CD8-positive, alpha-beta memory T cell (primary cell): ENCODE measurements around the gene SEBOX. TPM values are rescaled to one million over a fixed set of nuclear protein-coding genes. Genes with fewer than 3 reads are reported as not detected.

ENCODE experiments used
- CTCF ChIA-PET: fragments of 350-600 bp; sonication (Branson Sonifier 250); formaldehyde crosslinking; loops from one replicate; lab custom pipeline; 2021; ENCODE audit warnings: antibody characterized with exemption; lab: Charles Lee
- POLR2A ChIA-PET: fragments of 350-600 bp; sonication (Branson Sonifier 250); formaldehyde crosslinking; loops from one replicate; lab custom pipeline; 2021; ENCODE audit warnings: antibody characterized with exemption; lab: Charles Lee
- DNase-seq, 5 donors: peaks; one replicate each; pipeline versions ENCODE4 v3.0.0 to v3.0.0-alpha.2; 2020 to 2022; ENCODE audit warnings: mixed read lengths in 1 of 5
- H3K27ac ChIP-seq: one replicate; pipeline ENCODE4 v1.7.0; 2013; ENCODE audit warnings: low read depth, mild to moderate bottlenecking, low read length, moderate library complexity
- H3K27me3 ChIP-seq: 2 replicates; pipeline ENCODE4 v1.7.0; 2013; ENCODE audit warnings: low read length, mild to moderate bottlenecking; ENCODE audit not compliant: insufficient read depth, poor library complexity, severe bottlenecking
- H3K36me3 ChIP-seq: 2 replicates; pipeline ENCODE4 v1.7.0; 2013; ENCODE audit warnings: mild to moderate bottlenecking, low read length, moderate library complexity; ENCODE audit not compliant: insufficient read depth
- H3K4me1 ChIP-seq: 2 replicates; pipeline ENCODE4 v1.7.0; 2013; ENCODE audit warnings: mild to moderate bottlenecking, low read length, moderate library complexity; ENCODE audit not compliant: insufficient read depth
- H3K4me3 ChIP-seq: 2 replicates; pipeline ENCODE4 v1.7.0; 2013; ENCODE audit warnings: mild to moderate bottlenecking, low read length
- H3K9me3 ChIP-seq: 2 replicates; pipeline ENCODE4 v1.7.0; 2013; ENCODE audit warnings: mild to moderate bottlenecking, low read length
- H3K27ac Mint-ChIP-seq, 8 donors: one replicate each; pipeline ENCODE4 v1.8.0; 2020 to 2021; ENCODE audit warnings: mixed read lengths in 8 of 8, mild to moderate bottlenecking in 6 of 8, inconsistent platforms in 3 of 8, moderate library complexity in 3 of 8
- H3K27me3 Mint-ChIP-seq, 2 donors: one replicate each; pipeline ENCODE4 v1.8.0; 2020 to 2021; ENCODE audit warnings: mixed read lengths in 2 of 2, mild to moderate bottlenecking in 1 of 2, moderate library complexity in 1 of 2
- H3K36me3 Mint-ChIP-seq, 3 donors: one replicate each; pipeline ENCODE4 v1.8.0; 2020 to 2021; ENCODE audit warnings: mixed read lengths in 3 of 3, inconsistent platforms in 1 of 3, mild to moderate bottlenecking in 1 of 3
- H3K4me1 Mint-ChIP-seq, 3 donors: one replicate each; pipeline ENCODE4 v1.8.0; 2020 to 2021; ENCODE audit warnings: mixed read lengths in 3 of 3, inconsistent platforms in 1 of 3, mild to moderate bottlenecking in 1 of 3
- H3K4me3 Mint-ChIP-seq, 7 donors: one replicate each; pipeline ENCODE4 v1.8.0; 2020 to 2021; ENCODE audit warnings: mixed read lengths in 7 of 7, mild to moderate bottlenecking in 6 of 7, moderate library complexity in 4 of 7, inconsistent platforms in 2 of 7
- H3K9me3 Mint-ChIP-seq, 5 donors: one replicate each; pipeline ENCODE4 v1.8.0; 2020 to 2022; ENCODE audit warnings: mixed read lengths in 5 of 5, mild to moderate bottlenecking in 3 of 5, moderate library complexity in 2 of 5, inconsistent platforms in 1 of 5
- polyA plus RNA-seq: library from polyadenylated mRNA; unstranded; fragments of 300-500 nt; fragmentation: Illumina TruSeq; gene quantifications from one replicate; pipeline ENCODE4 v1.2.3, GENCODE V29; 2021
- total RNA-seq, 2 experiments: library from RNA; stranded (reverse); gene quantifications; one replicate each; pipeline ENCODE4 v1.2.3, GENCODE V29; 2021

Gene SEBOX
- total and polyA plus RNA-seq, 3 experiments from 2014 or later: not detected

DNA sequence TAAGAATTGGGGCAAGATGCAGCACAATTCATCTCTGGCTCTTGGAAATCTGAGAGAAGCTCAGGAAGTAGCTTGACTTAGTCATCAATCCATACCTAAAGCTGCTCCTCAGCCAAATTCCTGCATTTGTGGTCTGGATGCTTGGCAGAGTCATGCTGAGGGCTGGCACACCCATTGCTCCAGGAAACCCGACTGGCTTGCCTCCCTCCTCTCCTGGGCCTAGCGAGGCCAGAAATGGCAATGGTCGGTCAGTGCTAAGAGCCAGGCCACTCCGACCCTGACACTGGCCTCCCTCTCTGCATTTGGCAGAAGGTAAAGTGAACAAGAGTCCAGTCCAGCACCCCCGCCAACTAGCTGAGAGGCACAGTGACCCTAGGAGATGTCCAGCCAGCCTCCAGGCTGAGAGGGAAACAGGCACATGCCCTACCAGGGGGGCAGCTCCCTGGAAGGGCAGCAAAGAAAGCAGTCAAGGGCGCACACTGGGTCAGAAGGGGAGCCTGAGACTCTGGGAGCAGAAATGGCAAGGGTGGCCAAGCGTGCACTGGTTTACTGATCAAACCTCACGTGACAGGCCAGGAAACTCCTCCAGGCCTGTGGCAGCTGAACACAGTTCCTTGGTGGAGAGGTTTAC lies 17.6 kb downstream of the SEBOX start:
- H3K27ac Mint-ChIP-seq: peak overlapping the region in 1 of 8 donors; percentile 1
- no peak overlapping the region for H3K27ac ChIP-seq
- ChIA-PET CTCF (interaction anchor here (1.1 kb wide), 1 partner anchor 12 kb away, joined by 3 read pairs; the partner anchor contains the start of genes IFT20 and TNFAIP1), POLR2A (no interaction called here)
- no peaks in the 10 kb centered on the region for H3K27me3 ChIP-seq
- no peaks in the 10 kb centered on the region for H3K27me3 Mint-ChIP-seq
- H3K4me1 ChIP-seq: no peaks in the 10 kb centered on the region
- H3K4me3 Mint-ChIP-seq: no peak overlapping the region
- H3K36me3 Mint-ChIP-seq: peaks cover 3 to 92% (median 17%) of the 10 kb centered on the region in 3 donors
- DNase-seq: no peak
- H3K4me3 ChIP-seq: no peak overlapping the region
- no peaks in the 10 kb centered on the region for H3K4me1 Mint-ChIP-seq
- no peaks in the 10 kb centered on the region for H3K9me3 ChIP-seq
- H3K9me3 Mint-ChIP-seq: no peaks in the 10 kb centered on the region
- peaks cover 53% of the 10 kb centered on the region for H3K36me3 ChIP-seq

DNA sequence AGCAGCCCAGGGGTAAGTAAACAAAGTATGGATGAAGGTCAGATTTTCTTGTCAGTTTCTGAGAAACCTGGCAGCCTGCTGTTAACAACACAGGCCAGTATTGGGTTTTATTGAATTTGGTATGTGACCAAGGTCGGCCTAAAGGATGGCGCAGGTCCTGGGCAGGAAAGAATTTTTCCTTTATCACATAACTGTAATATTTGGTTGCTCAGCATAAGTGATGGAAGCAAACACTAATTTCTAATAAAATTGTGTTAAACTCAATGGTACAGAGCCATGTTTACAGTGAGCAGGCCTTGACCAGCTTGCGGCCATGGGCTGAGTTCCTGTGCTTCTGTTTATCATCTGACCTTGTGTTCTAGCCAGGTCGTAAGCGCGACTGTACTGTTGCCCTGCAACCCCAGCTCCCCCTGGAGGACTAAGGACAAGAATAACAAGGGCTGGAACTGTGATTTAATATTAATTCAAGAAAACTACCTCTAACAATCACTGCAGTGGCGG lies 18.2 kb downstream of the SEBOX start:
- H3K27me3 Mint-ChIP-seq: no peaks in the 10 kb centered on the region
- H3K4me1 Mint-ChIP-seq: no peaks in the 10 kb centered on the region
- no peaks in the 10 kb centered on the region for H3K9me3 ChIP-seq
- no peaks in the 10 kb centered on the region for H3K27me3 ChIP-seq
- no peaks in the 10 kb centered on the region for H3K4me1 ChIP-seq
- ChIA-PET CTCF (interaction anchor here (1.1 kb wide), 1 partner anchor 11 kb away, joined by 3 read pairs; the partner anchor contains the start of genes IFT20 and TNFAIP1), POLR2A (no interaction called here)
- no peak for DNase-seq
- no peak overlapping the region for H3K4me3 Mint-ChIP-seq
- no peaks in the 10 kb centered on the region for H3K9me3 Mint-ChIP-seq
- H3K27ac ChIP-seq: no peak overlapping the region
- H3K4me3 ChIP-seq: no peak overlapping the region
- H3K36me3 Mint-ChIP-seq: peaks cover under 1 to 92% (median 15%) of the 10 kb centered on the region in 3 donors
- H3K27ac Mint-ChIP-seq: no peak overlapping the region
- peaks cover 57% of the 10 kb centered on the region for H3K36me3 ChIP-seq

DNA sequence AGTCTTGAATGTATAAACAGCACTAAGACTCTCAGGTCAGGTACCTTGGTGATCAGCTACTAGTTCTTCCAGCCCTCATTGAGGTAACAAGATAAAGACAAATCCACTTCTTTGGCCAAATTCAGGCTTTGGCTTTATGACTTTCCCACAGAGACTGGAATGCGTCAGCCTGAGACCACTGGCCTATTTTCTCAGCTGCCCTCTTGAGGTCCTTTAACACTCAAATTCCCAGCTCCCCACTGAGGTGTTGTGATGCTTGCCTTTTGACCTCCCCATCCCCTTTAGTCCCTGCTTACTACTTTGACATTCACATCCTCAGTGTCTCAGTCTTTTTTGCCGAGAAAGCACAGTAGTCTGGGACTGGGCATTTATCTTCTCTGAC lies 18.8 kb downstream of the SEBOX start:
- CTCF ChIA-PET: no interaction called here

DNA sequence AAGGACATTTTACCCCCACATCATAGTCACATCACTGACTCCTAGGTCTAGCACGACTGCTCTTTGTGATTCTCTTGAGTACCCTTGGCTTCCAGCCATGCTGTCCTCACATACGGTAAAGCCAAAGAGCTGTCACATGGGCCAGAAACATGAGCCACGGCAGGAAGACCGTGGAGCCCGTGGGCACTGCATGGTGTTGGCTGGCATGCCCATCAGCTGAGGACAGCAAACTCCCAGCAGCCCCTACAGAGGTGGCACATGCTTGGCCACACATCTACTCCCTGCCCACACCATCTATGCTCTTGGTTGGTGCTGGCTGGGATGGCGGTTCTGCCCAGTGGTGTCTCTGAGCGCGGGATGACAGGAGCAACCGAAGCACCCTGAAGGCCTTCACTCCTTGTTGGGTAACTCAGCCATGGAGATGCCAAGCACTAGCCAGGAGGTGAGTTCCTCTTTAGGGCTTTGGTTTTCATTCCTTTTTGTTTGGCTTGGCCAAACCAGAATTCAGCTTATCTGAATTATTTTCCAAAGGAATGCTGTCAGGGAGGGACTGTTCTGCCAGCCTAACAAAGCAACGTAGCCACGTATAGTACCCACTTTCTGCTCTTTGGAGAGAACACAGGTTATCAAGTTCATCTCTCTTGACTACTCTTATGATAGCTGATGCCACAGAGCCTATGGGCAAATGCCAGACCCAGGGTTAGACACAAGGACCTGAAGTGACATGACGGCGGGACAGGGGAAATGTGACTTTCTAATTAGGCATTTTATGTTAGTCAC lies 19.4 kb downstream of the SEBOX start:
- no peaks in the 10 kb centered on the region for H3K9me3 ChIP-seq
- H3K4me1 ChIP-seq: no peaks in the 10 kb centered on the region
- H3K36me3 ChIP-seq: peaks cover 49% of the 10 kb centered on the region
- no peaks in the 10 kb centered on the region for H3K27me3 ChIP-seq
- ChIA-PET CTCF (interaction anchor here (1.4 kb wide), 1 partner anchor 10 kb away, joined by 4 read pairs; the partner anchor contains the start of genes IFT20 and TNFAIP1), POLR2A (no interaction called here)
- Mint-ChIP-seq H3K27me3 (no peaks in the 10 kb centered on the region), H3K36me3 (peaks cover 0 to 92% (median 7%) of the 10 kb centered on the region in 3 donors), H3K27ac (peak overlapping the region in 1 of 8 donors; percentile 21), H3K9me3 (no peaks in the 10 kb centered on the region), H3K4me3 (no peak overlapping the region), H3K4me1 (no peaks in the 10 kb centered on the region)
- no peak for DNase-seq
- no peak overlapping the region for H3K27ac ChIP-seq
- H3K4me3 ChIP-seq: no peak overlapping the region

More for the DNA sequence above, 18.8 kb downstream of the SEBOX start:
- H3K4me1 Mint-ChIP-seq: no peaks in the 10 kb centered on the region
- no peaks in the 10 kb centered on the region for H3K27me3 ChIP-seq
- H3K9me3 Mint-ChIP-seq: no peaks in the 10 kb centered on the region
- H3K36me3 Mint-ChIP-seq: peaks cover 0 to 92% (median 11%) of the 10 kb centered on the region in 3 donors
- no peaks in the 10 kb centered on the region for H3K9me3 ChIP-seq
- no peak overlapping the region for H3K27ac ChIP-seq
- POLR2A ChIA-PET: no interaction called here
- no peaks in the 10 kb centered on the region for H3K27me3 Mint-ChIP-seq
- DNase-seq: no peak
- H3K36me3 ChIP-seq: peaks cover 55% of the 10 kb centered on the region
- no peak overlapping the region for H3K4me3 ChIP-seq
- no peak overlapping the region for H3K4me3 Mint-ChIP-seq
- no peaks in the 10 kb centered on the region for H3K4me1 ChIP-seq
- peak overlapping the region in 1 of 8 donors; percentile 21 for H3K27ac Mint-ChIP-seq

DNA sequence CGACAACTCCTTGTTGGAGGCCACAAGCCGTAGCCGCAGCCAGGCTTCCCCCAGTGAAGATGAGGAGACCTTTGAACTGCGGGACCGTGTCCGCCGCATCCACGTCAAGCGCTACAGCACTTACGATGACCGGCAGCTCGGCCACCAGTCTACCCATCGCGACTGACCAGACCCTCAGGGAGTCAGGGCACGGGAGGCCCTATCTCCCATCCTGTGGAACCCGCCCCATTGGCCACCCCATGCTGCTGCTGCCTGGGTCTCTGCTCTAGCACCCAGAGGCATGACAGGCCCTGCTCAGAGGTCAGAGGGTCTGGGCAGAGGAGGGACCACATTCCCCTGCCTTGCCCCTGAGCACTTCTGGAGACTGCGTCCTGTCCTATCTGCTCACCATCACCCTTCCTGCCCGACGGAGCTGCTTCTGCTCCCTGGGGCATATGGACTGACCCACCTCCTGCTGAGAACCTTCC lies 20.5 kb downstream of the SEBOX start:
- no peaks in the 10 kb centered on the region for H3K27me3 ChIP-seq
- POLR2A ChIA-PET: no interaction called here
- no peaks in the 10 kb centered on the region for H3K4me1 ChIP-seq
- no peaks in the 10 kb centered on the region for H3K9me3 Mint-ChIP-seq
- H3K4me3 Mint-ChIP-seq: no peak overlapping the region
- no peak overlapping the region for H3K27ac ChIP-seq
- no peak overlapping the region for H3K4me3 ChIP-seq
- CTCF ChIA-PET: interaction anchor here (1.4 kb wide), 1 partner anchor 9 kb away, joined by 4 read pairs; the partner anchor contains the start of genes IFT20 and TNFAIP1
- no peak for DNase-seq
- no peaks in the 10 kb centered on the region for H3K27me3 Mint-ChIP-seq
- H3K4me1 Mint-ChIP-seq: no peaks in the 10 kb centered on the region
- peaks cover 0 to 93% (median 7%) of the 10 kb centered on the region in 3 donors for H3K36me3 Mint-ChIP-seq
- H3K36me3 ChIP-seq: peaks cover 39% of the 10 kb centered on the region
- no peak overlapping the region for H3K27ac Mint-ChIP-seq
- H3K9me3 ChIP-seq: no peaks in the 10 kb centered on the region

DNA sequence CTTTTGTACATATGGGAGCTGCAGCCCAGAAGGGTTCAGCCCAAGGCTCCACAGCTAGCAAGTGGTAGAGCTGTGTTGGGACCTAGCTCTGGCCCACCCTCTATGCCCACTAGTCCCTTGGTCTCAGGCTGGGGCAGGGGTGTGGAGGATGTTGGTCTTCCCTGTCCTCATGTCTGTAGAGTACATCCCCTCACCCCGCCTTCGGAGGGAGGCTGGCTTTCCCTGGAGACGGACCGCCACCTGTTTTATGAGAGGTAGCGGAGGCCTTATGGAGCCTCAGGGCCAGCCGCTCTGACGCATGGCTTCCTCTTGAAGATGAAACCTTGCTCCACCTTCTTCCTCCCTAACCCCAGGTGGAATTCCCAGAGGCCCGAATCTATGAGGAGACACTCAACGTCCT lies 21.0 kb downstream of the SEBOX start:
- H3K9me3 Mint-ChIP-seq: no peaks in the 10 kb centered on the region
- H3K27ac Mint-ChIP-seq: peak overlapping the region in 1 of 8 donors; percentile 42
- peaks cover 0 to 94% (median 7%) of the 10 kb centered on the region in 3 donors for H3K36me3 Mint-ChIP-seq
- H3K36me3 ChIP-seq: peaks cover 38% of the 10 kb centered on the region
- POLR2A ChIA-PET: no interaction called here
- CTCF ChIA-PET: no interaction called here
- no peaks in the 10 kb centered on the region for H3K27me3 Mint-ChIP-seq
- H3K9me3 ChIP-seq: no peaks in the 10 kb centered on the region
- H3K4me1 ChIP-seq: no peaks in the 10 kb centered on the region
- no peak for DNase-seq
- no peaks in the 10 kb centered on the region for H3K27me3 ChIP-seq
- no peak overlapping the region for H3K27ac ChIP-seq
- H3K4me3 ChIP-seq: no peak overlapping the region
- H3K4me3 Mint-ChIP-seq: no peak overlapping the region
- H3K4me1 Mint-ChIP-seq: no peaks in the 10 kb centered on the region

DNA sequence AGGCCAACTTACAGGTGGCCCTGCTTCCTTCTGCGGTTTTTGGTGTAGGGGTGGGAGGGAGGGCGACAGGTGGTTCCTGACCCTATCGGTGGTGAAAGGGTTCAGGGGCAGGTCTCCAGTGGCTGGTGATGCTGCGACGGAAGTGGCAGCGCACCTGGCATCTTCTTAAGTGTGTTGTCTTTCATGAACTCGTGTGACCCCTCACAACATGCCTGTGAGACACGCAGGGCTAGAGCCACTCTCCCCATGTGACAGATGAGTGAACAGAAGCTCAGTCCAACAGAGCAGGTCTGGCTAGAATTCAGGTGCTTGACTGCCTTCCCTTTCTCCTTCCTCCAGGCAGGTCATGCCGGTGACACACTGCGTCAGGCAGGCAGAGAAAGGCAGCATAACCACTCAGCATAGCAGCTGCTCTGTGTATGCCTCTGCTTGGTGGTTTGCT lies 21.5 kb downstream of the SEBOX start:
- POLR2A ChIA-PET: no interaction called here
- Mint-ChIP-seq H3K36me3 (peaks cover 0 to 90% (median 7%) of the 10 kb centered on the region in 3 donors), H3K4me1 (peaks cover 0 to under 1% (median 0%) of the 10 kb centered on the region in 3 donors), H3K4me3 (no peak overlapping the region), H3K9me3 (no peaks in the 10 kb centered on the region), H3K27me3 (no peaks in the 10 kb centered on the region), H3K27ac (peak overlapping the region in 2 of 8 donors; percentile 26 to 42)
- Histone ChIP-seq H3K4me1 (no peaks in the 10 kb centered on the region), H3K27ac (no peak overlapping the region), H3K4me3 (no peak overlapping the region), H3K36me3 (peaks cover 38% of the 10 kb centered on the region), H3K27me3 (no peaks in the 10 kb centered on the region), H3K9me3 (no peaks in the 10 kb centered on the region)
- CTCF ChIA-PET: no interaction called here
- no peak for DNase-seq
